Right lobe of liver (tissue), 6 donors: Measurements from ENCODE around the gene COPS8. TPM values are rescaled to one million over a fixed set of nuclear protein-coding genes. Genes with fewer than 3 reads are reported as not detected.

Experiments
- ATAC-seq, 4 donors: fragments of 200-7000 bp; cut with Tn5 transposase; one replicate each; pipeline ENCODE4 v1.9.1; 2020; ENCODE audit warnings: mild to moderate bottlenecking in 4 of 4, moderate library complexity in 4 of 4
- DNase-seq, 3 donors: peaks; one replicate each; pipeline ENCODE4 v3.0.0-alpha.2; 2020
- H3K27ac ChIP-seq, 3 donors: fragments of 200-600 bp; one replicate each; pipeline ENCODE4 v1.8.0; 2022
- H3K27me3 ChIP-seq, 2 donors: fragments of 200-600 bp; one replicate each; pipeline ENCODE4 v1.8.0; 2022
- H3K36me3 ChIP-seq, 4 donors: fragments of 200-600 bp; sonication (generic) in 1 of 4; one replicate each; pipeline versions ENCODE4 v1.5.1 to v1.8.0; 2017 to 2022; ENCODE audit warnings: control low read depth in 1 of 4
- H3K4me1 ChIP-seq, 4 donors: fragments of 200-600 bp; sonication (generic) in 1 of 4; one replicate each; pipeline versions ENCODE4 v1.5.1 to v1.8.0; 2017 to 2022; ENCODE audit warnings: control low read depth in 1 of 4
- H3K4me3 ChIP-seq, 3 donors: fragments of 200-600 bp; one replicate each; pipeline ENCODE4 v1.8.0; 2022
- H3K9me3 ChIP-seq, 4 donors: fragments of 200-600 bp; sonication (generic) in 1 of 4; one replicate each; pipeline versions ENCODE4 v1.5.1 to v1.8.0; 2017 to 2022; ENCODE audit warnings: control low read depth in 1 of 4
- POLR2A ChIP-seq: fragments of 450-650 bp; IDR thresholded peaks from one replicate; pipeline ENCODE4 v1.6.1; 2017; ENCODE audit warnings: antibody characterized with exemption, mild to moderate bottlenecking
- WGBS: methylation state at CpG from one replicate; pipeline ENCODE4 v1.1.6; 2018; ENCODE audit warnings: low coverage, low lambda C conversion rate; ENCODE audit not compliant: insufficient coverage; ENCODE audit errors: missing lambda C conversion rate; 5-methylcytosine and 5-hydroxymethylcytosine counted together
- intact Hi-C, 2 donors: fragments of 100-400 bp; cut with DNase I; formaldehyde crosslinking; loops; one replicate each; pipeline versions ENCODE4 v1.11.2 to v1.14.1; 2022
- total RNA-seq, 6 experiments: library from RNA; depleted of rRNA in 2 of 6; stranded (reverse); fragments of >200 nt in 2 of 6; fragmentation: NEBNext Ultra II Directional in 3 of 6; extraction: Animal tissue kit (Norgen Biotek cat#: 25700) in 3 of 6; gene quantifications; one replicate each; pipeline versions ENCODE4 v1.1.0 to v1.2.4, GENCODE V29; 2016 to 2023
- TF ChIP-seq, protein P1 (sequence below), 4 donors: fragments of 200-600 bp in 3 of 4; fragments of 450-650 bp in 1 of 4; IDR thresholded peaks; one replicate each; pipeline versions ENCODE4 v1.5.1 to v1.8.0; 2016 to 2022; ENCODE audit warnings: antibody characterized with exemption in 4 of 4, mild to moderate bottlenecking in 2 of 4
- donor health status: DM: no; HTN: yes; CAD: no.
- donor health status: DM: no; HTN: no; CAD: no.
- donor health status: DM: no; HTN: no; CAD: no.
- donor health status: DM: no; HTN: yes; CAD: no.
- donor health status: DM: no; HTN: yes; CAD: no.

Gene COPS8
- total RNA-seq, 6 experiments from 2014 or later, result 14.3 to 51.5 (median 18.0) TPM

DNA sequence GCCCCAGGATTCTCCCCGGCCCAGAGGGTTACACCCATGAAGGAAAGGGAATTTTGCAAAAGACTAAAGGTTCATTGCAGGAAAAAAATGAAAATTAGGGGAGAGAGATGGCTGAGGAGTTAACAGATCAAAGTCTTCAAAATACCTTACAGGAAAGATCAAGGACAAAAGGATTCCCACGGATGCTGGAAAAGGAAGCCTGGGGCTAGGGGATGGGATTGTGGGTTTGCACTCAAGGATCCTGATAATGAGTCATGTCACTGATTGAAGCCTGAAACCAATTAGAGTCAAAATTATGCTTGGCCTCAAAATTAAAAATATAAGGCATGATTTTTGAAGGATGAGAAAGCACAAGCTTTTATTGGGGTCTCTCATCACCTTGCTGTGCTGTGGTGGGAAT is 32.6 kb upstream of the COPS8 start:
- Histone ChIP-seq H3K36me3 (no peaks in the 10 kb centered on the region), H3K27me3 (no peaks in the 10 kb centered on the region), H3K4me3 (no peak overlapping the region), H3K27ac (no peak overlapping the region), H3K4me1 (no peaks in the 10 kb centered on the region), H3K9me3 (no peaks in the 10 kb centered on the region)
- 53% methylated on average over 2 of the region's 2 CpGs for WGBS
- intact Hi-C loops, result no loop called here
- DNase-seq, result no peak
- TF ChIP-seq, protein P1, sequence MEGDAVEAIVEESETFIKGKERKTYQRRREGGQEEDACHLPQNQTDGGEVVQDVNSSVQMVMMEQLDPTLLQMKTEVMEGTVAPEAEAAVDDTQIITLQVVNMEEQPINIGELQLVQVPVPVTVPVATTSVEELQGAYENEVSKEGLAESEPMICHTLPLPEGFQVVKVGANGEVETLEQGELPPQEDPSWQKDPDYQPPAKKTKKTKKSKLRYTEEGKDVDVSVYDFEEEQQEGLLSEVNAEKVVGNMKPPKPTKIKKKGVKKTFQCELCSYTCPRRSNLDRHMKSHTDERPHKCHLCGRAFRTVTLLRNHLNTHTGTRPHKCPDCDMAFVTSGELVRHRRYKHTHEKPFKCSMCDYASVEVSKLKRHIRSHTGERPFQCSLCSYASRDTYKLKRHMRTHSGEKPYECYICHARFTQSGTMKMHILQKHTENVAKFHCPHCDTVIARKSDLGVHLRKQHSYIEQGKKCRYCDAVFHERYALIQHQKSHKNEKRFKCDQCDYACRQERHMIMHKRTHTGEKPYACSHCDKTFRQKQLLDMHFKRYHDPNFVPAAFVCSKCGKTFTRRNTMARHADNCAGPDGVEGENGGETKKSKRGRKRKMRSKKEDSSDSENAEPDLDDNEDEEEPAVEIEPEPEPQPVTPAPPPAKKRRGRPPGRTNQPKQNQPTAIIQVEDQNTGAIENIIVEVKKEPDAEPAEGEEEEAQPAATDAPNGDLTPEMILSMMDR (IDR thresholded peaks at IDR 0.05), result no peak
- TF ChIP-seq POLR2A, result no peak
- ATAC-seq, result no peak

DNA sequence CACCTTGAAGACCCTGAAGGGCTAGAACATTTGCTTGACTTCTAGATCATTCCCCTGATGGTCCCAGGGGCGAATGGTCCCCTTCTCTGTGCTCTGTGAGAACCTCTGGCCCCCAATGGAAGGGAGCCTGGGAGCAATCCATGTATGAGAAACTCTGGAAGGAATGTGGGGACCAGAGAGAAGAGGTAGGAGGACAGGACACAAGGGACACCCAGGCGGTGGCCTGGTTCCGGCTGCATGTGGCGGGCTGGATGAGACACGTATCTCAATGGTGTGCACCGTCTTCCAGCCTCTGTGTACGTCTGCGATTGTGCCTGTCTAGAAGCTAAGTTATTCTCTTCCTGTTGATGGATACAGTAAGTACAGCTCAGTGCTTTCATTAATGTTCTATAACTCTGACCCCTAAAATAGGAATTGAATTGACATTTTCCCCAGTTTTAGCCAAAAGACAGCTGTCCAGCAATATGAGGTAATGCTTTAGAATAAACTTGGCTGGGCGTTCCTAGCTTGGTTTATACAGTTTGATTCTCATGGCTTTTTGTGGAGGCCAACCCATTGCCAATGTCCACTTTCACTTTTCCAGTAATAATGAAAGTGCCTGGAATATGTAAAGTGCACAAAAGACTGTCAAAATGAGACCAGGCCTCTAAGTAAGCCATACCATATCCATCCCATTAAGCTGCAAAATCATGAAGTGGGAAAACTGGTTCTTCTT is 30.1 kb upstream of the COPS8 start:
- Histone ChIP-seq H3K9me3 (no peaks in the 10 kb centered on the region), H3K4me3 (no peak overlapping the region), H3K4me1 (peaks cover 0 to 2% (median 0%) of the 10 kb centered on the region in 4 donors), H3K27ac (no peak overlapping the region), H3K27me3 (no peaks in the 10 kb centered on the region), H3K36me3 (no peaks in the 10 kb centered on the region)
- TF ChIP-seq, protein P1 (IDR thresholded peaks at IDR 0.05), result no peak
- no peak for TF ChIP-seq POLR2A
- DNase-seq (no peak), ATAC-seq (no peak)
- whole genome bisulfite sequencing, result 60% methylated on average over 2 of the region's 9 CpGs
- intact Hi-C loops, result loop anchor here in 1 of 2 donors (5.0 kb wide), 1 partner anchor 713 kb away; no protein-coding TSS in a partner anchor

DNA sequence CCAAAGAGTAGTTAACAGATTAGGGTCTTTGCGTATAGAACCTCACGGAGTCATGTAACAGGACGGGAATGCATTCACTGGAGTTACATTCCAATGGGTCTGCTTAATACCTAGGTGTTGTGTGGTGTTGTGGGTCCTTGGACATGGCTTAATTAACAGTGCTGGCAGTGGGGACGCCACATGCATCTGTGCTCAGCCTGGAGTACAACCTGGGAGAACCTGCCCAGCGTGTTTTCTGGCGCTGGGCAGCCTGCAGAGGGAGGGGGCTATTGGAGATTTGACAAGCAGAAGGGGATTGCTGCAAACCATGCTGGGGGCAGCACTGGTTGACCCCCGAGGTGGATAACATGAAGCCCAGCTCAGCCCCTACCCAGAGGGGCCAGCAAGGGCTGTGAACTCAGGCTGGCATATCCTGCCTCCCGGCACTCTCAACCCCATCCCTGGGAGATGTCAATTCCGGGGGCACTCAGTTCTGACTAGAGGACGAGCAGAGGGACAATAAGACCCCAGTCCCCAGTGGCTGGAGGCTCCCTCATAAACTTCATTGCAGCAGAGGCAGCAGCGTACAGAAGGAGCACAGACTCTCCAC is 29.3 kb upstream of the COPS8 start:
- WGBS, result 67% methylated on average over 1 of the region's 11 CpGs
- H3K4me3 ChIP-seq, result no peak overlapping the region
- ATAC-seq (no peak), DNase-seq (no peak)
- no peaks in the 10 kb centered on the region for H3K9me3 ChIP-seq
- H3K4me1 ChIP-seq, result peaks cover 0 to 6% (median 0%) of the 10 kb centered on the region in 4 donors
- H3K27me3 ChIP-seq, result no peaks in the 10 kb centered on the region
- TF ChIP-seq POLR2A, result no peak
- TF ChIP-seq, protein P1 (IDR thresholded peaks at IDR 0.05), result no peak
- H3K36me3 ChIP-seq, result no peaks in the 10 kb centered on the region
- H3K27ac ChIP-seq, result no peak overlapping the region
- intact Hi-C loops, result loop anchor here in 1 of 2 donors (5.0 kb wide), 1 partner anchor 714 kb away; no protein-coding TSS in a partner anchor

DNA sequence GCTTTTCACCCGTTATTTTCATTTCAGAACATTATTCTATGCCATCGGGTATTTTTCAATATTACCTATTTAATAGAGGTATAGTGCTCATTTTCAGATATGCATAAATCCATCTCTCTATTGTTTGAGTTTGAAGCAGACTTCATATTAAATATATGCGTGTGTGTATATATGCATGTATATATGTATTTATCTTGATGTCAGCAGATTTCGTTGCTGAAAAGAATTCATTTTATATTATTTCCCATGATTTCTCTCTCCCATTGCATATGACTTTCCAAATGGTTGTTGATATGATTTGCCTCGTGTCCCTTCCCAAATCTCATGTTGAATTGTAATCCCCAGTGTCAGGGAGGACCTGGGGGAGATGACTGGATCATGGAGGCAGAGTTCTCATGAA is 28.6 kb upstream of the COPS8 start:
- H3K4me1 ChIP-seq, result peaks cover 0 to 6% (median 0%) of the 10 kb centered on the region in 4 donors
- no peak overlapping the region for H3K27ac ChIP-seq
- TF ChIP-seq, protein P1 (IDR thresholded peaks at IDR 0.05), result no peak
- TF ChIP-seq POLR2A, result no peak
- DNase-seq, result no peak
- H3K27me3 ChIP-seq, result no peaks in the 10 kb centered on the region
- no peak overlapping the region for H3K4me3 ChIP-seq
- no peaks in the 10 kb centered on the region for H3K9me3 ChIP-seq
- intact Hi-C loops, result loop anchor here in 1 of 2 donors (5.0 kb wide), 1 partner anchor 715 kb away; no protein-coding TSS in a partner anchor
- H3K36me3 ChIP-seq, result no peaks in the 10 kb centered on the region
- no peak for ATAC-seq
- 83% methylated on average over 5 of the region's 5 CpGs for WGBS
